Heart right ventricle (tissue), 16 donors: ENCODE results near the gene CELF4. TPM values are rescaled to one million over a fixed set of nuclear protein-coding genes. Genes with fewer than 3 reads are reported as not detected.

Experiments
- ATAC-seq, 8 donors: fragments of 200-7000 bp; cut with Tn5 transposase; one replicate each; pipeline ENCODE4 v1.9.1; 2020; ENCODE audit warnings: mild to moderate bottlenecking in 8 of 8, moderate library complexity in 8 of 8, moderate number of reproducible peaks in 1 of 8
- DNase-seq, 2 donors: peaks; one replicate each; pipeline ENCODE4 v3.0.0-alpha.2; 2020
- H3K27ac ChIP-seq, 10 donors: fragments of 200-600 bp; sonication (generic) in 2 of 10; one replicate each; pipeline versions ENCODE4 v1.5.0 to v1.8.0; 2020 to 2022; ENCODE audit warnings: mild to moderate bottlenecking in 3 of 10
- H3K27me3 ChIP-seq, 7 donors: fragments of 200-600 bp; one replicate each; pipeline ENCODE4 v1.8.0; 2021 to 2022; ENCODE audit warnings: mild to moderate bottlenecking in 2 of 7
- H3K36me3 ChIP-seq, 9 donors: fragments of 200-600 bp; sonication (generic) in 1 of 9; one replicate each; pipeline versions ENCODE4 v1.5.0 to v1.8.0; 2020 to 2022; ENCODE audit warnings: mild to moderate bottlenecking in 2 of 9
- H3K4me1 ChIP-seq, 9 donors: fragments of 200-600 bp; sonication (generic) in 1 of 9; one replicate each; pipeline versions ENCODE4 v1.5.0 to v1.8.0; 2020 to 2022; ENCODE audit warnings: mild to moderate bottlenecking in 4 of 9
- H3K4me3 ChIP-seq, 10 donors: fragments of 200-600 bp; sonication (generic) in 2 of 10; one replicate each; pipeline versions ENCODE4 v1.5.0 to v1.8.0; 2020 to 2022; ENCODE audit warnings: mild to moderate bottlenecking in 7 of 10, moderate library complexity in 2 of 10
- H3K9me3 ChIP-seq, 11 donors: fragments of 200-600 bp in 10 of 11; sonication (generic) in 2 of 11; one replicate each; pipeline versions ENCODE4 v1.5.0 to v1.8.0; 2013 to 2022; ENCODE audit warnings: mild to moderate bottlenecking in 2 of 11, control low read depth in 1 of 11, moderate library complexity in 1 of 11
- CTCF ChIP-seq, 9 donors: fragments of 200-600 bp; sonication (generic) in 2 of 9; IDR thresholded peaks; one replicate each; pipeline versions ENCODE4 v1.5.0 to v1.8.0; 2021 to 2022; ENCODE audit warnings: antibody characterized with exemption in 9 of 9, mild to moderate bottlenecking in 5 of 9, moderate library complexity in 1 of 9
- WGBS, 2 donors: extraction: QIAGEN DNeasy Blood & Tissue Kit; methylation state at CpG; one replicate each; pipeline ENCODE4 v1.1.7; 2013; ENCODE audit warnings: inconsistent platforms in 1 of 2; 5-methylcytosine and 5-hydroxymethylcytosine counted together
- intact Hi-C, 10 donors: fragments of 100-400 bp; cut with DNase I; formaldehyde crosslinking; loops; one replicate each; pipeline versions ENCODE4 v1.11.1 to v1.14.2; 2022
- polyA plus RNA-seq, 2 donors: library from polyadenylated mRNA; stranded (reverse); fragments of 200-250 nt; gene quantifications; one replicate each; pipeline ENCODE4 v1.2.3, GENCODE V29; 2013
- total RNA-seq, 10 donors: library from RNA; stranded (reverse); fragmentation: NEBNext Ultra II Directional in 3 of 10; extraction: Animal tissue kit (Norgen Biotek cat#: 25700) in 3 of 10; gene quantifications; one replicate each; pipeline versions ENCODE4 v1.2.1 to v1.2.4, GENCODE V29; 2021 to 2023
- donor health status: Arrhythmogenic right ventricular cardiomyopathy.
- donor health status: ischemic (EF 13 %, LVEDD 7.1; RV severe dilation, severe dysfunction).
- donor health status: healthy with polysubstance abuse.
- donor health status: DM: no; HTN: yes; CAD: no.
- donor health status: DM: no; HTN: no; CAD: no.
- donor health status: ischemic (EF 25% LVEDD 6.9; RV normal size, moderate dysfunction).
- donor health status: ischemic (EF 25% LVEDD 5.7; RV mildly dilated, moderate dysfunction).
- donor health status: healthy.
- donor health status: DM: yes; HTN: yes; CAD: no.
- donor health status: Ischemic cardiomyopathy.
- donor health status: ischemic (EF 35%, LVEDD 5.7; RV mildly dilated, moderate dysfunction).
- donor health status: nonischemic (EF 11% LVEDD 7.7; RV severe dilation, severe dysfunction).
- donor health status: DM: yes; HTN: yes; CAD: no.
- donor health status: PGD.
- donor health status: ischemic (EF 29% LVEDD 5.4; RV normal size, mild dysfunction).
- donor health status: nonischemic (EF 23%, LVEDD 6.1; RV moderate dilation, normal function).

CELF4 gene
- total and polyA plus RNA-seq, 12 donors: 0.07 to 1.2 (median 0.31) TPM; not detected in 1

DNA sequence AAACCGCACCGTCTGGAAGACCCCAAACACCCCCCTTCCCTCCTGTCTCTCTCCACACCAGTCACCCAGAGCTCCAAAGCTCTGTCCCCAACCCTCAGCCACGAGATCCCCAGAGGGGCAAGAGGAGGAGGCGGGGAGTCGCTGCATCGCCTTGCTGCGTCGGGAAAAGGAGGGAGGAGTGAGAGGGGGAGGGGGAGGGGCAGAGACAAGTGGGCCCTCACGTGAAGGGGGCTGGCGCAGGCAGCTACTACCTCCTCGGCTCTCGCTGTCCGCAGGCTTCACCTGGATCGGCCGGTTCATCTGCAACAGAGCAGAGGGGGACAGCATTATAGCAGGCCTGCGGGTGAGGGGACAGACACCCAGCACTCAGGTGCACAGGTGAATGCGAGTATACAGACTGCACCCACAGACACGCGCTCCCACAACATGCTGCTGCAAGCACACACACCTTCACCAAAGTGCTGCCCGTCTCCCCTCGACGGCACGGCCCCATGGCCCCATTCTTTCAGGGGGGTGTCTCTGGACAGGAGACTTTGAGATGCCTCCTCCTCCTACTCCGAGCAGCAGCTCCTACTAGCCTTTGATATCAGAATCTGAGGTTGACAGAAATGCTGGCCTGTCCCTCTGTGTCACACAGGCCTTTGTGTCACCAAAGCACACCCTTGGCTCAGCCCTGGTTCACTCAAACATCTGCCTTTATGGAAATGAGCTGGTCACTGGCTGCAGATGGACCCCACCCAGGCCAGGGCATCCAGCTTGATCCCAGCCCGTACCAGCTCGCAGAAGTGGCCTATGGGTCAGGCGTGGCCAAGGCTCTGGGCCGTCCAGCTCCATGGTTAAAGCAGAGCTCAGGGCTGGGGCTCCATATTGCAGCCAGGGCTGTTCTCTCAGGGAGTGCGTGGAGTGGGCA lies 243.8 kb downstream of the CELF4 start:
- H3K4me1 ChIP-seq: no peaks in the 10 kb centered on the region
- intact Hi-C loops: no loop called here
- ATAC-seq (peak in 4 of 8 donors; percentile 5 to 17 (median 14)), DNase-seq (no peak)
- no peak overlapping the region for H3K27ac ChIP-seq
- TF ChIP-seq CTCF (IDR thresholded peaks at IDR 0.05): no peak
- no peaks in the 10 kb centered on the region for H3K9me3 ChIP-seq
- peaks cover 0 to 43% (median 25%) of the 10 kb centered on the region in 7 donors for H3K27me3 ChIP-seq
- no peak overlapping the region for H3K4me3 ChIP-seq
- 62 to 63% methylated on average over 28 to 29 of the region's 29 CpGs for WGBS, 2 donors
- H3K36me3 ChIP-seq: no peaks in the 10 kb centered on the region

DNA sequence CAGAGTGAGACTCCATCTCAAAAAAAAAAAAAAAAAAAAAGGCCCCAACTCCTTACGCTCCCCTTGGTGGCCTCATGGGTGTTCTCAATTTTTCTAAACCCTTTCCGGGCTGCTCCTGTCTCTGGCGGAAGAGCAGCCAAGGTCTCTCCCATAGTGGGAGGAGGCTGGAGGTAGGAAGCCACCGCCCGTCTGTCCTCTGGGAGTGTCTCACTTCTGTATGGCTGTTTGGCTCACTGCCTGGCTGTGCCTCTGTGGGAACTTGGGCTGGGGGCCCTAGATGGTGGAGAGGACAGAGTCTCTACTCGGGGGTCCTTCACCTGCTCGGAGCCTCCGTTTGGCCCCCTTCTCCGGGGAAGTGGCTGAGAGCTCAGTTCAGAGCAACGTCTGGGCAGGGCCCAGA lies 245.3 kb downstream of the CELF4 start:
- no peak overlapping the region for H3K4me3 ChIP-seq
- no peaks in the 10 kb centered on the region for H3K4me1 ChIP-seq
- intact Hi-C loops: no loop called here
- peaks cover 0 to 33% (median 25%) of the 10 kb centered on the region in 7 donors for H3K27me3 ChIP-seq
- 67 to 75% methylated on average over 10 of the region's 10 CpGs for WGBS, 2 donors
- H3K27ac ChIP-seq: no peak overlapping the region
- H3K36me3 ChIP-seq: no peaks in the 10 kb centered on the region
- DNase-seq (no peak), ATAC-seq (no peak)
- no peaks in the 10 kb centered on the region for H3K9me3 ChIP-seq
- no peak for TF ChIP-seq CTCF (IDR thresholded peaks at IDR 0.05)

GRCh38 chr18:37318360-37319355 lies 246.9 kb downstream of the CELF4 start:
- Histone ChIP-seq H3K9me3 (no peaks in the 10 kb centered on the region), H3K4me1 (no peaks in the 10 kb centered on the region), H3K36me3 (no peaks in the 10 kb centered on the region), H3K4me3 (no peak overlapping the region), H3K27me3 (peaks cover 0 to 26% (median 22%) of the 10 kb centered on the region in 7 donors), H3K27ac (no peak overlapping the region)
- TF ChIP-seq CTCF (IDR thresholded peaks at IDR 0.05): no peak
- DNase-seq (no peak), ATAC-seq (no peak)
- intact Hi-C loops: no loop called here
- WGBS, 2 donors: 87 to 89% methylated on average over 16 of the region's 16 CpGs

DNA sequence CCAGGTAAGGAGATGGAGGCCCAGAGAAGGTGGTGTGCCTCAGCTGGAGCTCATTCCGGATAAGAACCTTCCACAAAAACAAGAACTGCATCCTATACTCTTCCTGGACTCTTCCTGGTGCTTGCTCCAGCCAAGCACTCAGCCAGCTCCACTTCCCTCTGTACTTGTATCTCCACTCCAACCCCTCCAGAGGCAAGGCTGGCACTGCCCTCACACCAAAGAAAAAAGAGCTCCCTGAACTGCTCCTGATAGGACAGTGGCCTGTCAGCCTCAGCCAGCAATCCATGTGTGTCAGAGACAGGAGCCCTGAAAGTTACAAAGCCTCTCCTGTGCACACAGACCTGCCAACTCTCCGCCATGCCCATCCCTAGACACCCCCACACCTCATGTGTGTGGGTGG lies 248.1 kb downstream of the CELF4 start:
- intact Hi-C loops: no loop called here
- TF ChIP-seq CTCF (IDR thresholded peaks at IDR 0.05): no peak
- WGBS, 2 donors: 76 to 84% methylated on average over 2 of the region's 2 CpGs

More for the DNA sequence above, 248.1 kb downstream of the CELF4 start:
- no peak for ATAC-seq
- DNase-seq: no peak
- H3K4me3 ChIP-seq: no peak overlapping the region
- H3K27ac ChIP-seq: no peak overlapping the region
- no peaks in the 10 kb centered on the region for H3K4me1 ChIP-seq
- H3K9me3 ChIP-seq: no peaks in the 10 kb centered on the region
- peaks cover 0 to 18% (median 14%) of the 10 kb centered on the region in 7 donors for H3K27me3 ChIP-seq
- H3K36me3 ChIP-seq: no peaks in the 10 kb centered on the region
